HepG2 (cell line): ENCODE data around the gene PRKAR2A.

Experiments
- EP300 ChIP-seq, 3 experiments: sonication (generic) in 1 of 3; formaldehyde crosslinking in 1 of 3; IDR thresholded peaks; 2 replicates each; pipeline versions ENCODE4 v1.5.1 to v1.6.1; 2011 to 2020; ENCODE audit warnings: low read depth in 2 of 3, low read length in 2 of 3, borderline replicate concordance in 1 of 3, improper control_type of control experiment in 1 of 3, mild to moderate bottlenecking in 1 of 3, missing genetic modification reagents in 1 of 3, moderate library complexity in 1 of 3
- REST ChIP-seq, 2 experiments: IDR thresholded peaks; 2 replicates each; pipeline ENCODE4 v1.6.1; 2011 to 2012; ENCODE audit warnings: low read length in 2 of 2, borderline replicate concordance in 1 of 2, low read depth in 1 of 2, mild to moderate bottlenecking in 1 of 2, moderate library complexity in 1 of 2
- TCF7 ChIP-seq: sonication (generic); IDR thresholded peaks from 2 replicates; pipeline ENCODE4 v1.6.1; 2016; ENCODE audit warnings: antibody characterized with exemption, low read depth
- THAP7 ChIP-seq: sonication (generic); formaldehyde crosslinking; IDR thresholded peaks from 2 replicates; pipeline ENCODE4 v1.8.1; 2023; ENCODE audit warnings: mild to moderate bottlenecking, missing genetic modification reagents
- ZNF124 ChIP-seq: sonication (generic); formaldehyde crosslinking; IDR thresholded peaks from 2 replicates; pipeline ENCODE4 v1.4.0; 2020; ENCODE audit warnings: missing genetic modification reagents
- ZNF207 ChIP-seq: fragments of 450-650 bp; IDR thresholded peaks from 2 replicates; pipeline ENCODE4 v1.6.1; 2016; ENCODE audit warnings: antibody characterized with exemption, borderline replicate concordance
- ZSCAN12 ChIP-seq: sonication (generic); formaldehyde crosslinking; IDR thresholded peaks from 2 replicates; pipeline ENCODE4 v1.9.0; 2021; ENCODE audit warnings: mild to moderate bottlenecking, missing genetic modification reagents

- TF ChIP-seq ZNF124 (CRISPR knock-in tag) = no peak
- no peak for TF ChIP-seq ZSCAN12 (CRISPR knock-in tag)
- no peak for TF ChIP-seq THAP7 (CRISPR knock-in tag)
- TF ChIP-seq EP300 (IDR thresholded peaks at IDR 0.05; ENCODE audit: low read depth in 2 of 2, low read length in 2 of 2) = no peak
- TF ChIP-seq EP300 (CRISPR knock-in tag; IDR thresholded peaks at IDR 0.05; ENCODE audit: borderline replicate concordance) = no peak
- TF ChIP-seq TCF7 = no peak
- no peak for TF ChIP-seq REST (IDR thresholded peaks at IDR 0.05; ENCODE audit: borderline replicate concordance in 1 of 2, low read depth in 1 of 2, low read length in 2 of 2)
- TF ChIP-seq ZNF207 = no peak
Observed at GRCh38 chr3:48715174-48715800, 132.4 kb downstream of the PRKAR2A start.
